ENCODE results near the gene ATP2A1. TPM values are rescaled to one million over a fixed set of nuclear protein-coding genes. Genes with fewer than 3 reads are reported as not detected.

ATP2A1 gene
- total and polyA plus RNA-seq, 2 of the 8 experiments (the other 6 are each of a cell fraction or from before 2014, with no cell fraction given) = 1.7 to 2.4 TPM

DNA sequence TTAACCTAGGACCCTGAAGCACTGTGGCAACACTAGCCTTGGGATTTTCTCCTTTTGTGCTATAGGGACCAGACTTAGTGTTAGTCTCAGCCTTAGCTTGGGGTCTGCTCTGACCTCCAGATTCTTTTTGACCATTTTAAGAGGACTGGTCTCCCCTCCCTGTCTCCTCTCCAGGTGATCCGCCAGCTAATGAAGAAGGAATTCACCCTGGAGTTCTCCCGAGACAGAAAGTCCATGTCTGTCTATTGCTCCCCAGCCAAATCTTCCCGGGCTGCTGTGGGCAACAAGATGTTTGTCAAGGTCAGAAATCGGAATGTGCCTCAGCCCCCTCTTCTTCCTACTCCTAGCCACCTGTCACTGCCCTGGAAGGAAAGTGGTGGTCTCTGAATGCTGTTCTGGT, 19.5 kb downstream of the ATP2A1 start (continued):
- TF ChIP-seq KDM5A (IDR thresholded peaks at IDR 0.05; ENCODE audit: low read length) (no peak), KDM4A (IDR thresholded peaks at IDR 0.05; ENCODE audit: low read depth, low read length, severe bottlenecking) (no peak)
- TF ChIP-seq, protein P1, sequence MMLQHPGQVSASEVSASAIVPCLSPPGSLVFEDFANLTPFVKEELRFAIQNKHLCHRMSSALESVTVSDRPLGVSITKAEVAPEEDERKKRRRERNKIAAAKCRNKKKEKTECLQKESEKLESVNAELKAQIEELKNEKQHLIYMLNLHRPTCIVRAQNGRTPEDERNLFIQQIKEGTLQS (IDR thresholded peaks at IDR 0.05; ENCODE audit: insufficient read depth, low read depth, low read length) = no peak

Measured in H1 (cell line).